LNCAP (cell line): ENCODE data around the gene CRHR1.
A peak's percentile ranks its signal among the peaks of the same experiment; 100 is the strongest.

Experiments
- TF ChIP-seq, protein P1 (sequence below): fragments of 450-650 bp; IDR thresholded peaks from 2 replicates; pipeline ENCODE4 v1.5.1; 2017; ENCODE audit warnings: mild to moderate bottlenecking

The CRHR1 gene

DNA sequence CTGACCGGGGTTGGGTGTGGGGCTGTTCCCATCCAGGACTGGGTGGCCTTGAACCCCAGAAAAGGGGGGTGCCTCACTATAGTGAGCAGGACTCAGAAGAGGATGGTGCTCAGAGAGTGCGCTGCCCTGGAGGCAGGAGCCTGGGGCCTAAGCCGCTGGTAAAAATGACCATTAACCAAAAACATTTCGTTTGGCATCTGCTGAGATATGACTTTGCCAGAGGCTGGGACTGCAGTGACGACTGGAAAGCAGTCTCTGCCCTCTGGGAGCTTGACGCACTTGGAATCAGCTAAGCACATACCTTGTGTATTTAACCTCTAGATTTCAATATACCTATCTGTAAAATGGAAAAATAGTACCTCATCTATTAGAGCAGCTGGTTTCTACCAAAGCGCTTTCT is 7.2 kb upstream of the CRHR1 start:
- TF ChIP-seq, protein P1, sequence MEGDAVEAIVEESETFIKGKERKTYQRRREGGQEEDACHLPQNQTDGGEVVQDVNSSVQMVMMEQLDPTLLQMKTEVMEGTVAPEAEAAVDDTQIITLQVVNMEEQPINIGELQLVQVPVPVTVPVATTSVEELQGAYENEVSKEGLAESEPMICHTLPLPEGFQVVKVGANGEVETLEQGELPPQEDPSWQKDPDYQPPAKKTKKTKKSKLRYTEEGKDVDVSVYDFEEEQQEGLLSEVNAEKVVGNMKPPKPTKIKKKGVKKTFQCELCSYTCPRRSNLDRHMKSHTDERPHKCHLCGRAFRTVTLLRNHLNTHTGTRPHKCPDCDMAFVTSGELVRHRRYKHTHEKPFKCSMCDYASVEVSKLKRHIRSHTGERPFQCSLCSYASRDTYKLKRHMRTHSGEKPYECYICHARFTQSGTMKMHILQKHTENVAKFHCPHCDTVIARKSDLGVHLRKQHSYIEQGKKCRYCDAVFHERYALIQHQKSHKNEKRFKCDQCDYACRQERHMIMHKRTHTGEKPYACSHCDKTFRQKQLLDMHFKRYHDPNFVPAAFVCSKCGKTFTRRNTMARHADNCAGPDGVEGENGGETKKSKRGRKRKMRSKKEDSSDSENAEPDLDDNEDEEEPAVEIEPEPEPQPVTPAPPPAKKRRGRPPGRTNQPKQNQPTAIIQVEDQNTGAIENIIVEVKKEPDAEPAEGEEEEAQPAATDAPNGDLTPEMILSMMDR = no peak

DNA sequence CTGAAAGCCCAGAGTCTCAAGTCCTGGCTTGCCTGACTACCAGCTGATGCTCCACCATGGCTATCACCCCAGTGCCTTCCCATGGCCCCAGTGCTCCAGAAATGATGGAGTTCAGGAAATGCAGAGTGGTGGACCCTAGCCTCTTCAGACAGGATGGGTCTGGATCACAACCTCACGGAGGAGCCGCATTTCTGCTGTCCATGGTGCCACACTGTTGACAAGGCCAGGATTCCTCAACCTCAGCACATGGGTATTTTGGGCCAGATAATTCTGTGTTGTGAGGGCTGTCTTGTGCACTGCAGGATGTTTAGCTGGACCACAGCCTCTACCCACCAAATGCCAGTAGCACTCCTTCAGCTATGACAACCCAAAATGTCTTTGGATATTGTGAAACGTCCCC is 6.7 kb upstream of the CRHR1 start:
- TF ChIP-seq, protein P1 = no peak

DNA sequence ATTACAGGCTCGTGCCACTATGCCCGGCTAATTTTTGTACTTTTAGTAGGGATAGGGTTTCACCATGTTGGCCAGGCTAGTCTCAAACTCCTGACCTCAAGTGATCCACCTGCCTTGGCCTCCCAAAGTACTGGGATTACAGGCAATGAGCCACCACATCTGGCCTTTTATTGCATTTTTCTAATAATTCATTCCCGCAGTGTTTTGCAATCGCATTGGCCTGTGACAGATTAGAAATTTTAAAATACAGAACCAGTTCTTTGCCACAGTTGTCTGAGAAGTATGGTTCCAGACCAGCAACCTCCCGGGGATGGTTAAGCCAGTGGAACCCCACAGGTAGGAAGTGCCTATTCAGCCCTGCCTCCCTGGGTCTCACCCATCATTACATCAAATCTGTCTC is 3.2 kb upstream of the CRHR1 start:
- TF ChIP-seq, protein P1 = no peak

DNA sequence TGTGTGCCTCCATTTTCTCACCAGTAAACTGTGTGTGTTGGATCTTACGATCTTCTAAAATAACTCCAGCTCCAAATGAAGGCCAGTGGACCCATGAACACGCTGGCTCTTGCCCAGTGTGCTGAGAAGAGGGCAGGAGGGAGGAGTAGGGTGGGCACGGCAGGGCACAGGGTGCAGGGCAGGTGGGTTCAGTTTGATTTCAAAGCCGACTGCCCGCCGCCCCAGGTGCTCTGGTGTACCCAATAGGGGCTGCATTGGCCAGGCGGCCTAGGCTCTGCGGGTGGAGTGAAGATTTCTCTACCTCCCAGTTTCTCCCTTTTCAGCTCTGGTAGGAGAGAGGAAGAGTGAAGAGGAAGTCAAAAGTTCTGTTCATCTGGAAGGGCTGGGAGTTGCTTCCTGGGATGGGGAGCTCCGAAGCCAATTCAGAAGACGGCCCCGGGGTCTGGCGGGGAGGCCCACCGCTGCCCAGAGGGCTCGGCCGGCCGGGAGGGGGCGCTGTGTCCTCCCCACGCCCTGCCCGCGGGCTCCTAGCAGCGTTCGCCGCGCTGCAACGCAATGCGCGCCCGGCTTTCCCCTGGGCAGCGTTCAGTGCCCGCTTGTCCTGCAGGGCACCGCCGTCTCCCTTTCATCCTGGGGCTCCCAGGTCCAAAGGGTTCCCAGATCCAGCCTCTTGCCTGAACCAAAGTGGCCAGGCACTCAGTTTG is 1.1 kb upstream of the CRHR1 start:
- TF ChIP-seq, protein P1 = peak; percentile 43

DNA sequence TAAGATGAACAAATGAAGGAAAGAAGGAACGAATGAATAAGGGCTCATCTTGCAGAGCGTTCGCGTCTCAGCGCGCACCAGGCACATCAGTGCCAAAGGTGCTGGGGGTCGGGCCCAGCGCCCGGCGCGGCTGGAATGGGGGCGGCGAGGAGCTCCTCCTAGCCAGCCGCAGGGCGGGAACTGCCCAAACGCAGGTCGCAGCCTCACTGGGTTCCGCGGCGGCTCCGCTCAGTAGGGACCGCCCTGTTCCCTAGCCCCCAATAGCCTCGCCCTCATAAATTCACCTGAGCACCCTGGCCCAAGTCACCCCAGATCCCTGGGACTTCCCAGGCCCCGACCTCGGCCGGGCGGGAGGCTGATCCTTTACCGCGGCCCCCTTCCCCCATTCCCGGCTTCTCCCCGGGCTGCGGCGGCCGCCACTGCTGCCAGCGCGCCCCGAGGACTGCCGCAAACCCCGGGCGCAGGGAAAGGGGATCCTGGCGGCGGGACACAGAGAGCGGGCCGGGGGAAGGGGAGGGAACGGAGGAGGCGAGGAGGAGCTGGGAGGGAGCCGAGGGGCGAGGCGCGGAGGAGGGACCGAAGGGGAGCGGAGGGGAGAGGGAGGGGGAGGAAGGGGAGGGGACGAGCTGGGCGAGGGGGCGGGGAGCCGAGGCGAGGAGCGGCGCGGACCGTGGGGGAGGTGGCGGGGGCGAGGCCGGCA is 377 bp upstream of the CRHR1 start:
- TF ChIP-seq, protein P1 = no peak

DNA sequence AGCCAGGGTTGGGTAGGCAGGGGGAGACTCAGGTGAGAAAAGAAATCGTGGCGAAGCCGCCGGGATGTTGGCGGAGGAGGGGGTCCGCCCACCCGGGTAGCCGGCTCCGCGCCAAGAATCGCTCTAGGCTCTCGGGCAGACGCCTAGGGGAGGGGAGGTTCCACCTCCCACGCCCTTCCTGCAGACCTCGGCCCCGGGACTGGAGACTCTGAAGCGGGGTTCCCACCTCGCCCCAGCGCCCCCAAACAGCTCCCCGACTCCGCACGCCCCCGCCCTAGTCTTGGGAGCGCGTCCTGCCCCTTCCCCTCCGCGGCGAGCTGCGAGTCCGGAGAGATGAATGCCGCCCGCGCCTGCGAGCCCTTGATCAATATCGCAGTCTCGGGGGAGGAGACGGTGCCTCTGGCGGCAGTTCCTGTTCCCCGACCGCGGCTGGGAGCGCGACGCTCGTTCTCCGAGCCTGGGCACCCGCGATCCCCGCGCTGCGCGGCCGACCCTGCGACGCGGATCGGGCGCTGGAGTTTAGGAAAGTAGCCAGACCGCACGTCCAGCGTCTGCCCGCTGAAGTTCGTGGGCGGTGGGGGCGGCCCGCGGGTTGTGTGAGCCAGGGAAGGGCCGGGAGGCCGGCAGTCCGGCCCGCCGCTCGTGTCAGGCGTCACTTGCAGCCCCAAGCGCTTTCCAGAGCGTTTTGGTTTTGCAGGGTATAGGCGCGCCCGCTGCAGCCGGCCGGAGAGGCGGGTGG is 790 bp downstream of the CRHR1 start:
- TF ChIP-seq, protein P1 = no peak

DNA sequence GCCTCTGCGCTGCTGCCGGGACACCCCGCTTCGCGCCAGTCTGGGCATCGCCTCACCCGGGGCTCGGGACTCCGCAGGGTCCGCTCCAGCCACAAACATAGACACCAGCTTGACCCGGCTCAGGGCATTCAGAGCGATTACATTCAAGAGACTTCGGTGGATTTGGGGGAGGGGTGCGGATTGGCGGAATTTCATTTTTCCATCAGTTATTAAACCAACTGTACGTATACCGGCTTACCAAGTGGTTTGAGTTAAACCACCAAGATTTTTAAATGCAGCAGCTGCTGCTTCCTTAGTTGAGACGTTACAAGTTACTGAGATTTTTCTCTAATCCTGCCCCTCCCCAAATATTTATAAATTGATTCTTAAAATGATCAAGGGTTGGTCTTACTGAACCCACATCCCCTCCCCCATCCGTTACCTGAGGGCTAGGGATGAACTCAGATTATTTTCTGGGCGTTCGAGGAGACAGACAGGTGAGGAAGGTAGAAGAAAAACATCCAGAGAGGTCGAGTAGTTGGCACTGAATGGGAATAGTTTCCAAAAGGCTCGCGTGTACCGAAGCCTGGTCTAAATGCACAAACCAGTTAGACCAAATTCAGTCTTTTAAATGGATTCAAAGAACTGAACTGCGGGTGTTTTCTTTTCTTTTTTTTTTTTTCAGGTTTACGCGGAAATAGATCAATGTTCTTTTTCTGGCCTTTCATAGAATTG is 1.5 kb downstream of the CRHR1 start:
- TF ChIP-seq, protein P1 = no peak
